Thyroid gland (tissue), 4 donors: ENCODE measurements around the gene CACNA1D. TPM values are rescaled to one million over a fixed set of nuclear protein-coding genes. Genes with fewer than 3 reads are reported as not detected.

Source experiments
- DNase-seq, 2 donors: peaks; one replicate each; pipeline ENCODE4 v3.0.0-alpha.2; 2019
- H3K27ac ChIP-seq, 3 donors: fragments of 200-600 bp; sonication (generic); 1 replicate in 2 of 3; 2 replicates in 1 of 3; pipeline ENCODE4 v1.5.1; 2016 to 2019; ENCODE audit warnings: mild to moderate bottlenecking in 1 of 3, moderate library complexity in 1 of 3
- H3K27me3 ChIP-seq: fragments of 200-600 bp; sonication (generic); one replicate; pipeline ENCODE4 v1.5.1; 2019
- H3K36me3 ChIP-seq, 2 donors: fragments of 200-600 bp; sonication (generic); one replicate each; pipeline ENCODE4 v1.5.1; 2016 to 2019
- H3K4me1 ChIP-seq, 2 donors: fragments of 200-600 bp; sonication (generic); one replicate each; pipeline ENCODE4 v1.5.1; 2017 to 2019
- H3K4me3 ChIP-seq, 3 donors: fragments of 200-600 bp; sonication (generic); replicated peaks in 1 of 3; 1 replicate in 2 of 3; 2 replicates in 1 of 3; pipeline ENCODE4 v1.5.1; 2016; ENCODE audit warnings: mild to moderate bottlenecking in 1 of 3
- H3K9me3 ChIP-seq: fragments of 200-600 bp; sonication (generic); one replicate; pipeline ENCODE4 v1.5.1; 2017
- POLR2A ChIP-seq, 2 donors: fragments of 450-650 bp; IDR thresholded peaks; one replicate each; pipeline ENCODE4 v1.6.1; 2017; ENCODE audit warnings: antibody characterized with exemption in 2 of 2, mild to moderate bottlenecking in 2 of 2, moderate library complexity in 1 of 2
- WGBS, 2 donors: methylation state at CpG; one replicate each; pipeline ENCODE4 v1.1.5; 2017; 5-methylcytosine and 5-hydroxymethylcytosine counted together
- intact Hi-C: fragments of 100-400 bp; cut with DNase I; formaldehyde crosslinking; loops from one replicate; pipeline ENCODE4 v1.15.1; 2023
- total RNA-seq, 4 donors: library from RNA; depleted of rRNA; stranded (reverse); fragments of >200 nt; gene quantifications; one replicate each; pipeline ENCODE4 v1.2.3, GENCODE V29; 2016
- TF ChIP-seq, protein P1 (sequence below), 6 experiments: fragments of 200-600 bp in 3 of 6; fragments of 450-650 bp in 3 of 6; sonication (generic) in 3 of 6; IDR thresholded peaks; one replicate each; pipeline ENCODE4 v1.5.1; 2016 to 2019; ENCODE audit warnings: antibody characterized with exemption in 6 of 6, mild to moderate bottlenecking in 2 of 6, inconsistent platforms in 1 of 6, moderate library complexity in 1 of 6

Gene CACNA1D
- total RNA-seq, 4 donors from 2014 or later, result 7.1 to 46.1 (median 27.3) TPM

DNA sequence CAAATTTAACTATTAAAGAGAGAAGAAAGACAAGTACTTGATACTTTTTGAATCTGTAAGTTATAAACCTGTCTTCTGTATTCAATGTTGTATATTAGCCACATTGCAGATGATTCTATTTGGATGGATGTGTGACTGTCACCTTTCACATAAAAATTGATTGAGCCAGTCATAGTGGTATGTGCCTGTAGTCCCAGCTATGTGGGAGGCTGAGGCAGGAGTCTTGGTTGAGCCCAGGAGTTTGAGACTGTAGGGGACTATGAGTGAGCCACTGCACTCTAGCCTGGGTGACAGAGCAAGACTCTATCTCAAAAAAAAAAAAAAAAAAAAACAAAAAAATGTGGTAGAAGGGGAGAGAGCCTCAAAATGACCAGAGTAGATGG lies 12.3 kb downstream of the CACNA1D start:
- H3K27me3 ChIP-seq, result no peaks in the 10 kb centered on the region
- H3K4me1 ChIP-seq, result no peaks in the 10 kb centered on the region
- H3K36me3 ChIP-seq, result no peaks in the 10 kb centered on the region
- H3K4me3 ChIP-seq, result no peak overlapping the region
- no peak overlapping the region for H3K27ac ChIP-seq
- intact Hi-C loops, result no loop called here
- no peak for DNase-seq
- TF ChIP-seq, protein P1, sequence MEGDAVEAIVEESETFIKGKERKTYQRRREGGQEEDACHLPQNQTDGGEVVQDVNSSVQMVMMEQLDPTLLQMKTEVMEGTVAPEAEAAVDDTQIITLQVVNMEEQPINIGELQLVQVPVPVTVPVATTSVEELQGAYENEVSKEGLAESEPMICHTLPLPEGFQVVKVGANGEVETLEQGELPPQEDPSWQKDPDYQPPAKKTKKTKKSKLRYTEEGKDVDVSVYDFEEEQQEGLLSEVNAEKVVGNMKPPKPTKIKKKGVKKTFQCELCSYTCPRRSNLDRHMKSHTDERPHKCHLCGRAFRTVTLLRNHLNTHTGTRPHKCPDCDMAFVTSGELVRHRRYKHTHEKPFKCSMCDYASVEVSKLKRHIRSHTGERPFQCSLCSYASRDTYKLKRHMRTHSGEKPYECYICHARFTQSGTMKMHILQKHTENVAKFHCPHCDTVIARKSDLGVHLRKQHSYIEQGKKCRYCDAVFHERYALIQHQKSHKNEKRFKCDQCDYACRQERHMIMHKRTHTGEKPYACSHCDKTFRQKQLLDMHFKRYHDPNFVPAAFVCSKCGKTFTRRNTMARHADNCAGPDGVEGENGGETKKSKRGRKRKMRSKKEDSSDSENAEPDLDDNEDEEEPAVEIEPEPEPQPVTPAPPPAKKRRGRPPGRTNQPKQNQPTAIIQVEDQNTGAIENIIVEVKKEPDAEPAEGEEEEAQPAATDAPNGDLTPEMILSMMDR (IDR thresholded peaks at IDR 0.05), result no peak
- TF ChIP-seq POLR2A (IDR thresholded peaks at IDR 0.05), result no peak
- H3K9me3 ChIP-seq, result no peaks in the 10 kb centered on the region

DNA sequence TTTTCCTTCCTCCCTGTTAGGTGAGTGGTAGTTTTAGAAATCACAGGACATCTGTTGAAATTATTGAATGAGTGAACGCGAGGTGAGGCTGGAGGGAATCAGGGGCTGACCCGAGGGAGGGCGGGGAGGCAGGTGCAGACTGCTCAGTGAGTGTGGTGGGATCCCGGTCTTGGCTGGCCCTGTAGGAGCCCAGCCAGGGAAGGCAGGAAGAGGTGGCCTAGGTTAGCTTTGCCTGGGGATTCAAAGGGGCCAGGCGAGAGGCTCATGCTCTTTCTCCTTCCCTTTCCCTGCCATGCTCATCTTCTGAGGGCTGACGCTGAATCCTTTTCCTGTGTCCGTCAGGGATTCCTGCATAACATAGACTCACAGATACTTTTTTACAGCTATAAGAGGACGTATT lies 15.1 kb downstream of the CACNA1D start:
- 84 to 85% methylated on average over 9 of the region's 9 CpGs for WGBS, 2 donors
- Histone ChIP-seq H3K27ac (no peak overlapping the region), H3K4me3 (no peak overlapping the region), H3K4me1 (no peaks in the 10 kb centered on the region), H3K9me3 (no peaks in the 10 kb centered on the region), H3K36me3 (no peaks in the 10 kb centered on the region), H3K27me3 (no peaks in the 10 kb centered on the region)
- DNase-seq, result no peak
- TF ChIP-seq, protein P1 (IDR thresholded peaks at IDR 0.05), result no peak
- TF ChIP-seq POLR2A (IDR thresholded peaks at IDR 0.05), result no peak
- intact Hi-C loops, result no loop called here

DNA sequence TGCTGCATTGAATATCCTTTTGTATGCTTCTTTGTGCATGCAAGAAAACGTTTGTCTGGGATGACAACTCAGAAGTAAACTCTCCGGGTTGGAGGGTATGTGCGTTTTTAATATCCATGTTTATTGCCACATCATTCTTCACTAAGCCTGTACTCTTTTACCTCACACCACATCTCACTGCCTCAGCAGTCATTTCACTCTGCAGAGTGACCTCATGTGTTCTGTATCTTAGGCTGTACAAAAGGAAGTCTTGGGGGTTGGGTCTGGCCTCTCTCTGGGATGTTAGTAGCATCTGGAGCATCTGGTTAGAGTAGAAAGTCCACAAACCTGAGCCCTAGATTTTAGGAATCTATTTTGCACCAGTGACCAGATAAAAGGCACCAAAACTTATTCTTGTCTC lies 16.1 kb downstream of the CACNA1D start:
- no peaks in the 10 kb centered on the region for H3K36me3 ChIP-seq
- no peaks in the 10 kb centered on the region for H3K27me3 ChIP-seq
- no peaks in the 10 kb centered on the region for H3K4me1 ChIP-seq
- no peaks in the 10 kb centered on the region for H3K9me3 ChIP-seq
- no peak for DNase-seq
- intact Hi-C loops, result no loop called here
- no peak overlapping the region for H3K27ac ChIP-seq
- H3K4me3 ChIP-seq, result no peak overlapping the region
- 72 to 79% methylated on average over 3 of the region's 3 CpGs for WGBS, 2 donors
- TF ChIP-seq, protein P1 (IDR thresholded peaks at IDR 0.05), result no peak
- no peak for TF ChIP-seq POLR2A (IDR thresholded peaks at IDR 0.05)

DNA sequence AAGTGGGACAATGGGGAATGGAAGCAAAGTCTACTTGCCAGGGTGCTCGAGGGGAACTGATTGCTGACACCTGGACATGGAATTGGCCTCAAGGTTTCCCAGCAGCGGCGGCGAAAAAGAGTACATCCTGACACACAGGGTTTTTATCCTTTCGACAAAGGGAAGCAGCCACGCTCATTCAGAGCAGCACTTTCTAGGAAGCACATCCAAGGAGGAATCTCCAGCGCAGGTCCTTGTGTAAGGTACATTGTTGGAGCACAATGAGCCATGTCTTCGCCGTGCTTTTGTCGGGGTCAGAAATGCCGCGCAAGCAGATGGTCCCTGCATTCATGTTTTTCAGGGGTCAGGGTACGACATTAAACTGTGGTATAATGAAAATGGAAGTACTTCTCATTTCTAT lies 16.8 kb downstream of the CACNA1D start:
- Histone ChIP-seq H3K27ac (no peak overlapping the region), H3K9me3 (no peaks in the 10 kb centered on the region), H3K27me3 (no peaks in the 10 kb centered on the region), H3K4me3 (no peak overlapping the region), H3K36me3 (no peaks in the 10 kb centered on the region), H3K4me1 (peaks cover 0 to under 1% of the 10 kb centered on the region in 2 donors)
- TF ChIP-seq, protein P1 (IDR thresholded peaks at IDR 0.05), result no peak
- TF ChIP-seq POLR2A (IDR thresholded peaks at IDR 0.05), result no peak
- DNase-seq, result no peak
- intact Hi-C loops, result no loop called here
- 86 to 89% methylated on average over 13 of the region's 13 CpGs for WGBS, 2 donors

DNA sequence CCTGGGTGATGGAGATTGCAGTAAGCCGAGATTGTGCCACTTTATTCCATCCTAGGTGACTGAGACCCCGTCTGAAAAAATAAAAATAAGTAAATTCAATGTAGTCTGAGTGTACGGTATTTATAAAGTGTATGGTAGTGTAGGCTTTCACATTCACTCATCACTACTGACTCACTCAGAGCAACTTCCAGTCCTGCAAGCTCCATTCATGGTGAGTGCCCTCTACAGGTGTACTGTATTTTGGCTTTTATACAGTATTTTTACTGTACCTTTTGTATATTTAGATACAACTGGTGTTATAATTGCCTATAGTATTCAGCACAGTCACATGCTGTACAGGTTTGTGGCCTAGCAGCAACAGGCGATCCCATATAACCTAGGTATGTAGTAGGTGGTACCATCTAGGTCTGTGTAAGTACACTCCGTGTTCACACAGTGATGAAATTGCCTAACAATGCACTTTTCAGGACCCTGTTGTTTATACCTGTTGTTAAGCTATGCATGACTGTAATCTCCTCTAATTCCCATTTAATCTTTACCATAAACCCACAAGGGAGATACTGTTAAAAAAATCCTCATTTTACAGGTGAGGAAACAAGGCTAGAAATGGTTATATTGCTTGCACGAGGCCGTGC lies 19.3 kb downstream of the CACNA1D start:
- DNase-seq, result no peak
- Histone ChIP-seq H3K4me3 (no peak overlapping the region), H3K9me3 (no peaks in the 10 kb centered on the region), H3K27ac (no peak overlapping the region), H3K4me1 (peaks cover 7 to 16% of the 10 kb centered on the region in 2 donors), H3K27me3 (no peaks in the 10 kb centered on the region), H3K36me3 (no peaks in the 10 kb centered on the region)
- intact Hi-C loops, result no loop called here
- WGBS, 2 donors, result 91 to 92% methylated on average over 7 of the region's 7 CpGs
- no peak for TF ChIP-seq POLR2A (IDR thresholded peaks at IDR 0.05)
- TF ChIP-seq, protein P1 (IDR thresholded peaks at IDR 0.05), result no peak
